Endothelial cell of umbilical vein (primary cell): ENCODE results near the gene OTOS.

ENCODE experiments used
- CTCF ChIP-seq, 2 donors: IDR thresholded peaks; 1 replicate in 1 of 2; 2 replicates in 1 of 2; pipeline ENCODE4 v1.5.1; 2011; ENCODE audit warnings: low read length in 2 of 2, mild to moderate bottlenecking in 2 of 2, moderate library complexity in 2 of 2, control low read depth in 1 of 2, inconsistent platforms in 1 of 2, low read depth in 1 of 2; ENCODE audit not compliant: insufficient read depth in 1 of 2; ENCODE audit errors: extremely low read depth in 1 of 2
- JUN ChIP-seq: IDR thresholded peaks from 2 replicates; pipeline ENCODE4 v1.6.1; 2011; ENCODE audit warnings: borderline replicate concordance, low read depth; ENCODE audit not compliant: insufficient read length, insufficient read depth
- POLR2AphosphoS5 ChIP-seq: IDR thresholded peaks from 2 replicates; pipeline ENCODE4 v1.6.1; 2012; ENCODE audit warnings: low read depth, mild to moderate bottlenecking, control low read depth, low read length, moderate library complexity; ENCODE audit not compliant: insufficient read depth

GRCh38 chr2:240146627-240147278 lies 6.3 kb upstream of the OTOS start:
- TF ChIP-seq CTCF (IDR thresholded peaks at IDR 0.05; ENCODE audit: extremely low read depth in 1 of 2, insufficient read depth in 1 of 2, low read depth in 1 of 2, low read length in 2 of 2) = no peak
- TF ChIP-seq JUN = no peak
- no peak for TF ChIP-seq POLR2AphosphoS5
